Measurements from ENCODE around the gene LIN7A.

GRCh38 chr12:80901661-80902060, 36.1 kb downstream of the LIN7A start:
- TF ChIP-seq CTCF (IDR thresholded peaks at IDR 0.05; ENCODE audit: poor library complexity, severe bottlenecking) (no peak), EP300 (conservative IDR thresholded peaks at IDR 0.05; ENCODE audit: poor library complexity, severe bottlenecking) (no peak), TAF1 (IDR thresholded peaks at IDR 0.05; ENCODE audit: low read depth) (no peak)

Data from neural cell (in vitro differentiated cells).